Stimulated activated CD4-positive, alpha-beta T cell treated with anti-CD3 and anti-CD28 coated beads, Interleukin-12 subunit alpha, Interleukin-12 subunit beta, amount 100 ng/mL, for 24 hours (primary cell): ENCODE data around the gene LECT2.
A peak's percentile ranks its signal among the peaks of the same experiment; 100 is the strongest.

Source experiments
- DNase-seq, 2 experiments: peaks; one replicate each; pipeline ENCODE4 v3.0.0-alpha.2; 2020; ENCODE audit warnings: low read depth in 2 of 2

LECT2 gene

GRCh38 chr5:135978993-135979392, 24.2 kb upstream of the LECT2 start:
- no peak for DNase-seq

DNA sequence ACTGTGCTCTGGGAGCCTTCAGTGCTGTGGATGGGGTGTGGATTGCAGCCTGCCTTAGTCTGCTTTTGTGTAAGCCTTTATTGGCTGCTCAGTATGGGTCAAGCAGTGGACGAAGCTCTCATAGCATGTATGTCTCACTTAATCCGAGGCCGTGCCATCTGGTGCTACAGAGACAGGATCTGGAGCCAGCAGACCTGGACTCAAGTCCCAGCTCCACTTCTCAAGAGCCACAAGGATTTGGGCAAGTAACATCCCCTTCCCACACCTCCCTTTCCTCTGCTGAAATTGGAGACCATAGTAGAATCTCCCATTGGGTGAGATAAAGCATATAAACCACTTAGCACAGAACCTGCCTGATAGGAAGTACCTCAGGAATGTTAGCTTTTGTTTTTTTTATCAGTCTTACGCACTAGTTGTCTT, 23.4 kb upstream of the LECT2 start:
- no peak for DNase-seq

DNA sequence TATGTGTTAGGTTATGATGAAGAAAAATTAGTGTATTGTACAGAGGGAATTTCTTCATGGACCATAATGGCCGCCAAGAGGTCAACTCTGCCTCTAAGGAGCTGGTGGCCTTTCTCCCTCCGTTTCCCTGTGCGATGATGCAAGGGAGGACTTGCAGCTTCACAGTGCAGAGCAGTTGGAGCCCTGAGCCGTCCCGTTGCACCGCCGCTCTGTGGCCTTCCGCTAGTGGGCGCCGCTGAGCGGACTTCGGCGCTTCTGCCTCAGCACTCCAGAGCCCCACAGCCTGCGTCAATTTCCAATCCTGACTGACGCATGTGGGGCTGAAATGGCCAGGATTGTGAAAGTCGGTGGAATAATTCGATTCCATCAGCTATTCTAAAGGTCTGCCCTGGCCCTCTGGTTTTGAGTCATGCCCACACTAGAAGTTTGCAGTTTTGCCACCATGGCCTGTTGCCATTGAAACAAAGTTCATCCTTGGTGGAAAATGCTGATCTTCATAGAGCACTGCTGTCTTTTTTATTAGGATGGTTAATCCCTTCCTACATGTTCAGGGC, 22.7 kb upstream of the LECT2 start:
- peak in 1 of 2 experiments; percentile 22 for DNase-seq

DNA sequence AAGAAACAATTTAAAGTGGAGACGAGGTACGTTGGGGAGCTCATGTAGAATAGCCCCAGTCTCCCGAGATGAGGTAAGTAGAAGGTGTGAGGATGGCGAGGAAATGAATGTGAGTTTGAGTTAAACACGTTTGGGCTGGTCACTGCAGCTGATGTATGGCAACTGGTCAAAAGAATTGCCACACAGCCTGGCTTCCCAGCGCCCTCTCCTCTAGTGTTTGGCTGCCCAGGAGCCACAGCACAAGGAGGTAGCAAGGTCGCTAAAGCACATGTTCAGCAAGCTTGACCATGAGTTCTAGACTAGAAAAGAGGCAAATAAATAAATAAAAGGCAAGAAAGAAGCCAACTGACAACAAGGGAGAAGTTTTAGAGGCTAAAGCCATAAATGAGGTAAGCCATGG, 21.4 kb upstream of the LECT2 start:
- no peak for DNase-seq

- DNase-seq = no peak
These were observed 20.3 kb upstream of the LECT2 start for GRCh38 chr5:135975122-135975521.

GRCh38 chr5:135974021-135974600, 19.3 kb upstream of the LECT2 start:
- DNase-seq = no peak

- no peak for DNase-seq
These were observed 18.7 kb upstream of the LECT2 start for GRCh38 chr5:135973323-135974020.

DNA sequence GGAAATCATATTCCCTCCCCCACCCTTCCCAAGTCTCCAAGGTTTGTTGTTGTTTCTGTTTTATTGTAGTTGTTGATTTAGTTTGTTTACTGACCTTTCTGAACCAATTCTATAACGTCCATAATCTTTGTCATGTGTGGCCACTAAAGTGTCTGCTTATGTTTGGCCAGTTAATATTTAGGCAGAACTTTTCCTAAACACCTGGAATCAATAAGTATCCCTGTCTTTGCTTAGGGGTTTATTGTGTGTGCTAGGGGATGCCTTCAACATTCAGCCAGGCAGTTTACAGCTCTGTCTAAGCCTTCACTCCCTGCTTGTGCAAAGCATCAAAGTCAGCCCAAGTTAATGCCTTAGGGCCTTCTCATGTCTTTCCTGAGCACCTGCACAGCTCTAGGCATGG, 16.9 kb upstream of the LECT2 start:
- DNase-seq = no peak

DNA sequence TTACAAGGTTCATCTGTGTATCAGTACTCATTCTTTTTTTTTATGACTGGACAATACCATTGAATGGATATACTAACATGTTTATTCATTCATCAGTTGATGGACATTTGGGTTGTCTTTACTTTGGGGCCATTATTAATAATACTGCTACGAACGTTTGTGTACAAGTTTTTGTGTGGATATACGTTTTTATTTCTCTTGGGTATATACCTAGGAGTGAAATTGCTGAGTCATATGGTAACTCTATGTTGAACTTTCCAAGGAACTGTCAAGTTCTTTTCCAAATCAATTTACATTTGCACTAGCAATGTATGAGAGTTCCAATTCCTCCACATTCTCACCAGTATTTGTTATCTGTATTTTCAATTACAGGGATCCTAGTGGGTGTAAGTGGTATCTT, 12.0 kb upstream of the LECT2 start:
- DNase-seq = no peak

- no peak for DNase-seq
These were observed 11.4 kb upstream of the LECT2 start for GRCh38 chr5:135966165-135966564.

DNA sequence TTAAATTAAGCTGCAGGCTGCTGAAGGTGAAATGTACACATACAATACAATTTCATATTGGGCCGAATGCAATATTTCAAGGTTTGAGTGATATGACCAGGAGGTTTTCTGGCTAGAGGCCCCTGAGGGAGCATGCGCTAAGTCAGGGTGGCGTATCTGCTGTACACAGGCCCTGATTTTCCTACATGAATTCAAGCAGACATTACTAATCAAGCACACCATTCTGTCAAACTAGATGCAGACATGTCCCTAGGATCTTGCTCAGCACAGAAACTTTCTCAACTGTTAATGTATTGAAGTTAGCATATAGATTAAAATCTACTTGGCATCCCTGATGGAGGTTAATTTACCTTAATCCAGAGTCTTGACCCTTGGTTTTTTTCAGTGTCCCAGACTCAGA, 10.7 kb upstream of the LECT2 start:
- DNase-seq = no peak

- DNase-seq = no peak
These were observed 10.0 kb upstream of the LECT2 start for GRCh38 chr5:135964670-135965320.

DNA sequence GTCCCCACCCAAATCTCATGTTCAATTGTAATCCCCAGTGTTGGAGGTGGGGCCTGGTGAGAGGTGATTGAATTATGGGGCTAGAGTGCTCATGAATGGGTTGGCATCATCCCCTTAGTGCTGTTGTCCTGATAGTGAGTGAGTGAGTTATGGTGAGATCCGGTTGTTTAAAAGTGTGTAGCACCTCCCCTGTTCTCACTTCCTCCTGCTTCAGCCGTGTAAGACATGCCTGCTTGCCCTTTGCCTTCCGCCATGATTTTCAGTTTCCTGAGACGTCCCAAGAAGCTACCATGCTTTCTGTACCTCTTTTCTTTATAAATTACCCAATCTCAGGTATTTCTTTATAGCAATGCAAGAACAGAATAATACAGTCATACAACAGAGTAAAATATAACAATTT, 742 bp upstream of the LECT2 start:
- DNase-seq = no peak

DNA sequence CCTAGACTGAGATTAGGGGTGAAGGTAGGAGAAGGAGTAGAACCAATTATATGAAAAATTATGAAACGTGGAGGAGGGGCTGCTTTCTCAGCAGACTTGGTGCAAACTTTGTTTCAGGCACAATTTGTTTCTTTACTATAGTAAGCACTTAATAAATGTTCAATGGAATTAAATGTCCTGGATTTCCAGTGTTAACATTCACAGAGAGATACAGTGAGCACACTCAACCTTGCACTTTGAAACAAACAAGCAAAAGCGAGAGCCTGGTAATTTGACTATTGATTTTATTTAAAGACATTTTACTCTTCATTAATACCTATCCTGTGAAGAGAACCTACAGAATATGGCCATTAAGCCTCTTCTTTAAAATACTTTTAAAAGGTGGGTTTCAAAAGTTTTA, 933 bp downstream of the LECT2 start:
- DNase-seq = no peak

GRCh38 chr5:135952683-135953082, 2.1 kb downstream of the LECT2 start:
- no peak for DNase-seq

- no peak for DNase-seq
These were observed 3.0 kb downstream of the LECT2 start for GRCh38 chr5:135951807-135952206.

DNA sequence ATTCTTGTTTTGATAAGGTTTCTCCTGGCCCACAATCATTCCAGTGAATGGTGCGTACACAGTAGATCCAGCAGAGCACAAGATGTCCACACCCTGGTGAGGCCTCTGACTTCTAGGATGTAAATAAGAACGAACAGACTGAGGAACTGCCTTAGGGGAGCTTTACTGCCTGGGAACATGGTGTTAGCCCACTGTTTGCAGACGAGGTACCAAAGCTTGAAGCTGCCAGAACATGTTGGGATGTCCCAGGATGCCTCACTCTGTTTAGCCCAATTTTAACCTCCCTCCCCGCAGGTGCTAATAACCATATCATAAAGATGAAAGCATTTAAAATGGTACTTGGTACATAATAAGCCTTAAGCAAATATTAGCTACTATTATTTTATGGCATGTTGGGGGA, 3.5 kb downstream of the LECT2 start:
- no peak for DNase-seq

DNA sequence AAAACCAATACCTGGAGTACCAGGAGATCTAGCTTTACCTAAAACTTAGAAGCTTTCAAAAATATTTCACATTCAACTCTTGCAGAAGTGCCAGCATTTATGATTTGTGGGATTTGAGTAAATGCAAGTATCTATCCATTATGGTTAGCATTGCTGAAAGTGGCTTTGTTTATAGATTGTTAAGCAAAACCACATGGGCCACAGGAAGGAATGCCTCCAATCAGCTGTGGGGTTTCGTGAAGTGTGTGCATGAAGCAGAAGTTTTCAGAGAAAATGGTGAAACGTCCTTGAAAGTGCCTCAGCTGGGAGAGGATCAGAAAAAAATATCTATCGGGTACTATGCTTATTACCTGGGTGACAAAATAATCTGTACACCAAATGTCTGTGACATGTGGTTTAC, 4.2 kb downstream of the LECT2 start:
- no peak for DNase-seq

DNA sequence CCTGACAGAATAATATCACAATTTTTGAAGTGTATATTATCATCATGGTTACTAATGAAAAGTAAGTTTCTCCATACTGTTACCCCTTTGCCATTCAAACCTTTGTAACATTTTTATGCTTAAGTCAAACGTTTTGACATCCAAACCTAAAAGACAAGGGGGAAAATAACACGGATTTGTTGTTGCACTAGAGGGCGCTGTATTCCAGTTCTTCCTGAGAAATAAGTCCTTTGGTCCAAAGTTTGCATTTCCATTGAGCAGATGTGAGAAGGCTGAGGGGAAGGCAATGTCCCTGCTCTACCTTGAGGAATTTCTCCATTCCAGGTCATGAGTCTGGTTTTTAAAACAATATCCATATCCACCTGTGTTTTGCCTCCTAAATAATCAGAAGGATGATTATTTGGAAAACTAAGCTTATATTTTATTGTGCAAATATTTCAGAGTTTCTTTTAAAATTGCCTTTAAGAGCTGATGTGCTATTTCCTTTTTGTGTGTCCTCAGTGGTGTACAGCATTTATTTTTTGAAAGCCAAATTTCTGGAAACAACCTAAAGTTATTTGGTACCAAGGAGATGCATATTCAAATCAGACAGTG, 9.7 kb downstream of the LECT2 start:
- DNase-seq = peak in 1 of 2 experiments; percentile 11

DNA sequence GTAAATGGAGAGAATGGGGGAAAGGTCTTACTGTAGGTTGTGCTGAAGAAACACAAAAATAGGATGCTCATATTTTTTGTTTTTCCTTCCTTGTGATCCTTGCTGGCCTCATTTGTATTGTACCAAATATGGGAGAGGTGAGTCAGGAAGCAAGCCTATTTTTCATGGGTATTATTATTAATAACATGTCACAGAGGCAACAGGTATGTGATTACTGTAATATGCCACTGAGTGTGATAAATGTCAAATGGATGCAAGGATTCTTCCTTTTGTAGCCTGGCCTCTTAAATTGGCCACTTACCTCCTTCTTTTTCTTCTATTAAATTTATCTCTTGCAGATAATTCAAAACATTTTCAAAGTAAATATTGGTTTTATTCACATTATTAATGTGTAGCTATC, 10.2 kb downstream of the LECT2 start:
- no peak for DNase-seq

- DNase-seq = no peak
These were observed 12.5 kb downstream of the LECT2 start for GRCh38 chr5:135942202-135942771.

DNA sequence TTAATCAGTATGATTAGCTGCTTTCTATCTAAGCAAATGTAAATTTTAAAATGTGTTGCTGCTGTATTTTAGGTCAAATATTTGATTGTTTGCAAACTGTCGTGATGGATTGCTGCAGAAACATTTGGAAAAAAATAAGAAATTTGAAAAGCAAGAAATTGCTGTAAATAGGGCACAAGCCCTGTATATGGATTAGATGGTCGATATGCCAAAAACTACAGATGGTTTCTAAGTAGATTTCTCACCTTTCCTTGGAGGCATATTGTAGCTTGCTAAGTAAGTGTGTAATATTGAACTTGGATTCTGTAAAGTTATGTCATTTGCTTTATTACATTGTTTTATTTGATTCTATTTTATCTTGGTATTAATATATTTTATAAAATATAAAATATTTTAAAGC, 13.1 kb downstream of the LECT2 start:
- no peak for DNase-seq
